SK-N-SH treated with all-trans-retinoic acid at 6 μM for 48 hours (cell line): ENCODE data around the gene U2AF2.

Experiments
- ARNTL ChIP-seq: fragments of 450-650 bp; formaldehyde crosslinking; IDR thresholded peaks from 2 replicates; pipeline ENCODE4 v1.5.0; 2020; ENCODE audit warnings: low read depth, mild to moderate bottlenecking, moderate library complexity, borderline replicate concordance
- BACH2 ChIP-seq: fragments of 250-450 bp; sonication (Bioruptor Pico); IDR thresholded peaks from 2 replicates; pipeline ENCODE4 v1.9.0; 2021; ENCODE audit warnings: mild to moderate bottlenecking, borderline replicate concordance
- CSDC2 ChIP-seq: fragments of 250-450 bp; sonication (Bioruptor Pico); IDR thresholded peaks from 2 replicates; pipeline ENCODE4 v1.5.0; 2020; ENCODE audit warnings: mild to moderate bottlenecking, moderate library complexity
- CSRNP3 ChIP-seq: fragments of 250-450 bp; sonication (Bioruptor Pico); IDR thresholded peaks from 2 replicates; pipeline ENCODE4 v1.5.1; 2021; ENCODE audit warnings: mild to moderate bottlenecking, moderate library complexity
- ISL1 ChIP-seq: fragments of 250-450 bp; sonication (Bioruptor Pico); IDR thresholded peaks from 2 replicates; pipeline ENCODE4 v2.1.2; 2022; ENCODE audit warnings: mild to moderate bottlenecking, moderate library complexity
- PATZ1 ChIP-seq: fragments of 250-450 bp; sonication (Bioruptor Pico); IDR thresholded peaks from 2 replicates; pipeline ENCODE4 v1.8.0; 2020; ENCODE audit warnings: mild to moderate bottlenecking, moderate library complexity, borderline replicate concordance
- PPARA ChIP-seq: fragments of 250-450 bp; sonication (Bioruptor Pico); IDR thresholded peaks from 2 replicates; pipeline ENCODE4 v1.5.0; 2020; ENCODE audit warnings: mild to moderate bottlenecking, borderline replicate concordance
- RARB ChIP-seq: fragments of 250-450 bp; sonication (Bioruptor Pico); IDR thresholded peaks from 2 replicates; pipeline ENCODE4 v1.8.0; 2021; ENCODE audit warnings: mild to moderate bottlenecking, moderate library complexity
- SNAI2 ChIP-seq: fragments of 250-450 bp; sonication (Bioruptor Pico); IDR thresholded peaks from 2 replicates; pipeline ENCODE4 v1.5.0; 2020; ENCODE audit warnings: mild to moderate bottlenecking, moderate library complexity
- TOX ChIP-seq: fragments of 250-450 bp; sonication (Bioruptor Pico); IDR thresholded peaks from 2 replicates; pipeline ENCODE4 v1.8.0; 2021; ENCODE audit warnings: mild to moderate bottlenecking, moderate library complexity, borderline replicate concordance
- ZFP30 ChIP-seq: fragments of 450-650 bp; formaldehyde crosslinking; IDR thresholded peaks from 2 replicates; pipeline ENCODE4 v1.5.0; 2022; ENCODE audit warnings: mild to moderate bottlenecking, moderate library complexity
- ZNF70 ChIP-seq: fragments of 450-650 bp; formaldehyde crosslinking; IDR thresholded peaks from 2 replicates; pipeline ENCODE4 v1.5.0; 2020; ENCODE audit warnings: mild to moderate bottlenecking, moderate library complexity
- TF ChIP-seq, protein P1 (sequence below): fragments of 250-450 bp; sonication (Bioruptor Pico); IDR thresholded peaks from 2 replicates; pipeline ENCODE4 v1.5.1; 2020; ENCODE audit warnings: low read depth, mild to moderate bottlenecking, moderate library complexity
- TF ChIP-seq, protein P2 (sequence below): fragments of 250-450 bp; sonication (Bioruptor Pico); IDR thresholded peaks from 2 replicates; pipeline ENCODE4 v1.8.0; 2021; ENCODE audit warnings: low read depth, mild to moderate bottlenecking, moderate library complexity, borderline replicate concordance

DNA sequence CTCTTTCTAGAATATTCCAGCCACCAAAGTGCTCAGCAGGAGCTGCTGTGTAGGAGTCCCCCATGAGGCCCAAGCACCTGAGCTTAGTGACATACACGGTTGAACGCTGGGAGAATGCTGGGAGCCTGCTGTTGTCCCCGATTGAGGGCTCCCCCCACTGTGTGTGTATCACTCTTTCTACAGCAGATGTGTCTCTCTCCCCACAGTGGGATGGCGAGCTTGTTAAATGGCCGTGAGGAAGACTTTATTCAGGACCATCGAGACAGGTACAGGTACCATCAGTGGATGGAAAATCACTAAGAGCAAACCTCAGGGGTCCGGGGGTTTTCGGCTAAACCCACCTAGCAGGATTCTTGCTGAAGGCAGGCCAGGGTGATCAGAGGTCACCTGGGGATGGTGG, 42.9 kb downstream of the U2AF2 start:
- no peak for TF ChIP-seq BACH2 (CRISPR knock-in tag)
- TF ChIP-seq PATZ1 (CRISPR knock-in tag), result no peak
- TF ChIP-seq CSDC2 (CRISPR knock-in tag), result no peak
- no peak for TF ChIP-seq PPARA (CRISPR knock-in tag)
- no peak for TF ChIP-seq CSRNP3 (CRISPR knock-in tag)
- TF ChIP-seq, protein P1, sequence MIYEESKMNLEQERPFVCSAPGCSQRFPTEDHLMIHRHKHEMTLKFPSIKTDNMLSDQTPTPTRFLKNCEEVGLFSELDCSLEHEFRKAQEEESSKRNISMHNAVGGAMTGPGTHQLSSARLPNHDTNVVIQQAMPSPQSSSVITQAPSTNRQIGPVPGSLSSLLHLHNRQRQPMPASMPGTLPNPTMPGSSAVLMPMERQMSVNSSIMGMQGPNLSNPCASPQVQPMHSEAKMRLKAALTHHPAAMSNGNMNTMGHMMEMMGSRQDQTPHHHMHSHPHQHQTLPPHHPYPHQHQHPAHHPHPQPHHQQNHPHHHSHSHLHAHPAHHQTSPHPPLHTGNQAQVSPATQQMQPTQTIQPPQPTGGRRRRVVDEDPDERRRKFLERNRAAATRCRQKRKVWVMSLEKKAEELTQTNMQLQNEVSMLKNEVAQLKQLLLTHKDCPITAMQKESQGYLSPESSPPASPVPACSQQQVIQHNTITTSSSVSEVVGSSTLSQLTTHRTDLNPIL (CRISPR knock-in tag), result no peak
- no peak for TF ChIP-seq TOX
- TF ChIP-seq ZFP30 (CRISPR knock-in tag), result no peak
- no peak for TF ChIP-seq RARB (CRISPR knock-in tag)
- TF ChIP-seq, protein P2, sequence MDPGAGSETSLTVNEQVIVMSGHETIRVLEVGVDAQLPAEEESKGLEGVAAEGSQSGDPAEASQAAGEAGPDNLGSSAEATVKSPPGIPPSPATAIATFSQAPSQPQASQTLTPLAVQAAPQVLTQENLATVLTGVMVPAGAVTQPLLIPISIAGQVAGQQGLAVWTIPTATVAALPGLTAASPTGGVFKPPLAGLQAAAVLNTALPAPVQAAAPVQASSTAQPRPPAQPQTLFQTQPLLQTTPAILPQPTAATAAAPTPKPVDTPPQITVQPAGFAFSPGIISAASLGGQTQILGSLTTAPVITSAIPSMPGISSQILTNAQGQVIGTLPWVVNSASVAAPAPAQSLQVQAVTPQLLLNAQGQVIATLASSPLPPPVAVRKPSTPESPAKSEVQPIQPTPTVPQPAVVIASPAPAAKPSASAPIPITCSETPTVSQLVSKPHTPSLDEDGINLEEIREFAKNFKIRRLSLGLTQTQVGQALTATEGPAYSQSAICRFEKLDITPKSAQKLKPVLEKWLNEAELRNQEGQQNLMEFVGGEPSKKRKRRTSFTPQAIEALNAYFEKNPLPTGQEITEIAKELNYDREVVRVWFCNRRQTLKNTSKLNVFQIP, result no peak
- TF ChIP-seq ARNTL (CRISPR knock-in tag), result no peak
- TF ChIP-seq ISL1 (CRISPR knock-in tag), result no peak
- no peak for TF ChIP-seq SNAI2 (CRISPR knock-in tag)
- no peak for TF ChIP-seq ZNF70 (CRISPR knock-in tag)
